Right atrium auricular region (tissue), 2 donors: ENCODE measurements around the gene SMYD1. TPM values are rescaled to one million over a fixed set of nuclear protein-coding genes. Genes with fewer than 3 reads are reported as not detected.

ENCODE experiments used
- DNase-seq: peaks from one replicate; pipeline ENCODE4 v3.0.0-alpha.2; 2019; ENCODE audit warnings: low spot score
- H3K27ac ChIP-seq, 2 donors: fragments of 200-600 bp; sonication (generic); 1 replicate in 1 of 2; 2 replicates in 1 of 2; pipeline ENCODE4 v1.5.1; 2016 to 2019
- H3K27me3 ChIP-seq, 2 donors: fragments of 200-600 bp; sonication (generic); one replicate each; pipeline versions ENCODE4 v1.5.1 to v1.6.0; 2017 to 2019
- H3K36me3 ChIP-seq: fragments of 200-600 bp; sonication (generic); one replicate; pipeline ENCODE4 v1.5.1; 2016
- H3K4me1 ChIP-seq, 2 donors: fragments of 200-600 bp; sonication (generic); one replicate each; pipeline versions ENCODE4 v1.5.1 to v1.6.0; 2017 to 2019
- H3K4me3 ChIP-seq, 2 donors: fragments of 200-600 bp; sonication (generic); 1 replicate in 1 of 2; 2 replicates in 1 of 2; pipeline ENCODE4 v1.5.1; 2017 to 2019; ENCODE audit warnings: mild to moderate bottlenecking in 1 of 2, moderate library complexity in 1 of 2
- H3K9me3 ChIP-seq, 2 donors: fragments of 200-600 bp; sonication (generic); one replicate each; pipeline ENCODE4 v1.5.1; 2019
- total RNA-seq, 2 donors: library from RNA; depleted of rRNA; stranded (reverse); fragments of >200 nt; gene quantifications; one replicate each; pipeline ENCODE4 v1.1.0, GENCODE V29; 2016
- TF ChIP-seq, protein P1 (sequence below), 2 donors: fragments of 200-600 bp; sonication (generic); IDR thresholded peaks; one replicate each; pipeline ENCODE4 v1.5.1; 2019; ENCODE audit warnings: antibody characterized with exemption in 2 of 2

Gene SMYD1
- total RNA-seq, 2 donors from 2014 or later: 74.8 to 179 TPM

DNA sequence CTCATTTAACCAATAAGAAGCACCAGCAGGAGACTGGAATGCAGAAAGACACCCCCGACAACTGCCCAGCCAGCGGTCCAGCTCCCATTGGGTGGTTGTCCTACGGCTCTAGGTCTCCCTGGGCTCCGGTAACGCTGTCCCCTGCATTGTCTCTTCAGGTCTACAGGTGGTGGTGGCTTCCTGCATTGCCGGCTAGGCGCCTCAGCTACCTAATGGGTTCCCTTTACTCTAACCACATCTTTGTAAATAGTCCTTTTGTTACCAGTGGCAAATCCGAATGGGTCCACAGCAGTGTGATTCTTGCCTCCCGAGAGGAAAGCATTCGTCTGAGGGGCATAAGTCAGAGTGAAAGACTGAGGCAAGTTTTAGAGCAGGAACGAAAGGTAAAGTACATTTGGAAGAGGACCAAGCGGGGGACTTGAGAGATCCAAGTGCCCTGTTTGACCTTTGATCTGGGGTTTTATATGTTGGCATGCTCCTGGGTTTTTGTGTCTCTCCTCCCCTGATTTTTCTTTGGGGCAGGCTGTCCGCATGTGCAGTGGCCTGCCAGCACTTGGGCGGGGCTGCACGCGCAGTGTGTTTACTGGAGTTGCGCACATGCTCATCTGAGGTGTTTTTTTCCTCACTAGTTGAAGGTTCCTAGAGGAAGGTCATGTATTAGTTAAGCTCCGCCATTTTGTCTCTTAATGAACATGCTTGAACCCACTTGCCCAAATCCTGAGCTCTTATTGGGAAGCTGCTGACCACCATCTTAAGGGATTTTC, 49.2 kb downstream of the SMYD1 start:
- no peak for DNase-seq
- no peak overlapping the region for H3K27ac ChIP-seq
- no peaks in the 10 kb centered on the region for H3K27me3 ChIP-seq
- peaks cover 4% of the 10 kb centered on the region for H3K36me3 ChIP-seq
- H3K4me3 ChIP-seq: no peak overlapping the region
- TF ChIP-seq, protein P1, sequence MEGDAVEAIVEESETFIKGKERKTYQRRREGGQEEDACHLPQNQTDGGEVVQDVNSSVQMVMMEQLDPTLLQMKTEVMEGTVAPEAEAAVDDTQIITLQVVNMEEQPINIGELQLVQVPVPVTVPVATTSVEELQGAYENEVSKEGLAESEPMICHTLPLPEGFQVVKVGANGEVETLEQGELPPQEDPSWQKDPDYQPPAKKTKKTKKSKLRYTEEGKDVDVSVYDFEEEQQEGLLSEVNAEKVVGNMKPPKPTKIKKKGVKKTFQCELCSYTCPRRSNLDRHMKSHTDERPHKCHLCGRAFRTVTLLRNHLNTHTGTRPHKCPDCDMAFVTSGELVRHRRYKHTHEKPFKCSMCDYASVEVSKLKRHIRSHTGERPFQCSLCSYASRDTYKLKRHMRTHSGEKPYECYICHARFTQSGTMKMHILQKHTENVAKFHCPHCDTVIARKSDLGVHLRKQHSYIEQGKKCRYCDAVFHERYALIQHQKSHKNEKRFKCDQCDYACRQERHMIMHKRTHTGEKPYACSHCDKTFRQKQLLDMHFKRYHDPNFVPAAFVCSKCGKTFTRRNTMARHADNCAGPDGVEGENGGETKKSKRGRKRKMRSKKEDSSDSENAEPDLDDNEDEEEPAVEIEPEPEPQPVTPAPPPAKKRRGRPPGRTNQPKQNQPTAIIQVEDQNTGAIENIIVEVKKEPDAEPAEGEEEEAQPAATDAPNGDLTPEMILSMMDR (IDR thresholded peaks at IDR 0.05): no peak
- H3K4me1 ChIP-seq: peaks cover 0 to 9% of the 10 kb centered on the region in 2 donors
- no peaks in the 10 kb centered on the region for H3K9me3 ChIP-seq

DNA sequence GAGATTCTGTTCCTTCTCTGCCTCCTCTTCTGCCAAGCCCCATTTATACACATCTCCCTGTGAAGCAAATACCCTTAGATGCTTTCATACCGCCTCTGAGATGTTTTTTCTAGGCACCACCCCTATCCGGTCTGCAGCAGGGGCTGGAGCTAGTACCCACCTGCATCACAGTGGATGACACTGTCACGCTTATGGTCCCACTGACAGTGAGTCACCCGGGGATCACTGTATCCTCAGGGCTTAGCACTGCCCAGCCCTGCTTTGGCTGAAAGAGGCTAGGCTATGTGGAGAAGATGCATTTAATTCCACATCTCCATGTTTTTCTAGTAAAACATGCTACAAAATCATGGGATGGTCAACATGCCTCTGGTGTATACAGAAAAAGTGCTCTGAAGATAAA, 50.3 kb downstream of the SMYD1 start:
- no peaks in the 10 kb centered on the region for H3K9me3 ChIP-seq
- no peaks in the 10 kb centered on the region for H3K36me3 ChIP-seq
- TF ChIP-seq, protein P1 (IDR thresholded peaks at IDR 0.05): no peak
- no peak for DNase-seq
- no peak overlapping the region for H3K27ac ChIP-seq
- H3K4me1 ChIP-seq: peaks cover 0 to 9% of the 10 kb centered on the region in 2 donors
- H3K4me3 ChIP-seq: no peak overlapping the region
- no peaks in the 10 kb centered on the region for H3K27me3 ChIP-seq

DNA sequence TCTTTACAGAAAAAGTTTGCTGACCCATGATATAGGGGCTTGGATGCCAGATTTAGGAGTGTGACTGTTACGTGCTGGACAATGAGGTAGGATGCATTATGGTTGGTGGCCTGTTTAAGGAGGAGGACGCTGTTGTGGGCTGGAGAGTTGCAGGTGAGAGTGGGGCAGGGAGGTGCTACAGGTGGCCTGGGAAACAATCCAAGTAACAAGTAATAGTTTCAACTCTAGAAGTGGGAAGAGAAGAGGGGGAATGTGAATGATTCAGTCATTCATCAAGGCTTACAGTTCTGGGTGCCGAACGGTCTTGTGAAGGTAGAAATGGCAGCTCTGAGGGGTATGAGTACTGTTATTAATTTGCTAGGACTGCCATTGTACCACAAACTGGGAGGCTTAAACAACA, 54.1 kb downstream of the SMYD1 start:
- H3K4me3 ChIP-seq: no peak overlapping the region

DNA sequence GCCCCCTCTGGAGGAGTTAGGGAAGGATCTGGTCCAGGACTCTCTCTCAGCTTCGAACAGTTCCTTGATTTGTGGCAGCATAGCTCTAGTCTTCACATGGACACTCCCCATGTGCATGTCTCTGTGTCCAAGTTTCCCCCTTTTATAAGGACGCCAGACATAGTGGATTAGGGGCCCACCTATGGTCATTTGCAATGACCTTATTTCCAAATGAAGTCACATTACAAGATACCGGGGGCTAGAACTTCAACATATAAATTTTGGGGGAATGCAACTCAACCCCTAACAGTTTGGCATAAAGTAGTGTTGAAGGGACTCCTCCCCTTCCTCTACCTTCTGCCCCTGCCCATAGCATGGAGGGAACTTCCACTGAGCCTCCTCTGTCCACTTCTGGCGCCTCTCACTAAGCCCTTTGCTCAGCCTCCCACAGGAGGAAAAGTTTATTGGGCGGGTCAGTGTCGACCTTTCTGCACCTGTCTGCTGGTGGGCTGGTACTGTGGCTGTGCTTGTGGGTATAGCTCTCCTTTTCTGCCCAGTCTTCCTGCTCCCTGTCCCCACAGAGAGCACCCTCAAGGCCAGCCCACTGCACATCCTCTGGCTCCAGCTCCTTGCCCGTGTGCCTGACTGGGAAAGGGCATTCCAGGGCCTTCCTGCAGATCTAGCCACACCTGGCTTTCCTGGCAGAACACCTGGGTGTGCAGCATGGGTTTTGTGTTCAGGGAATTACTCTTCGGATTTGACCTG, 54.7 kb downstream of the SMYD1 start:
- no peaks in the 10 kb centered on the region for H3K9me3 ChIP-seq

More for the DNA sequence above, 54.1 kb downstream of the SMYD1 start:
- no peaks in the 10 kb centered on the region for H3K27me3 ChIP-seq
- no peak for DNase-seq
- H3K27ac ChIP-seq: no peak overlapping the region
- no peaks in the 10 kb centered on the region for H3K4me1 ChIP-seq
- TF ChIP-seq, protein P1 (IDR thresholded peaks at IDR 0.05): no peak
- no peaks in the 10 kb centered on the region for H3K36me3 ChIP-seq
- H3K9me3 ChIP-seq: no peaks in the 10 kb centered on the region

DNA sequence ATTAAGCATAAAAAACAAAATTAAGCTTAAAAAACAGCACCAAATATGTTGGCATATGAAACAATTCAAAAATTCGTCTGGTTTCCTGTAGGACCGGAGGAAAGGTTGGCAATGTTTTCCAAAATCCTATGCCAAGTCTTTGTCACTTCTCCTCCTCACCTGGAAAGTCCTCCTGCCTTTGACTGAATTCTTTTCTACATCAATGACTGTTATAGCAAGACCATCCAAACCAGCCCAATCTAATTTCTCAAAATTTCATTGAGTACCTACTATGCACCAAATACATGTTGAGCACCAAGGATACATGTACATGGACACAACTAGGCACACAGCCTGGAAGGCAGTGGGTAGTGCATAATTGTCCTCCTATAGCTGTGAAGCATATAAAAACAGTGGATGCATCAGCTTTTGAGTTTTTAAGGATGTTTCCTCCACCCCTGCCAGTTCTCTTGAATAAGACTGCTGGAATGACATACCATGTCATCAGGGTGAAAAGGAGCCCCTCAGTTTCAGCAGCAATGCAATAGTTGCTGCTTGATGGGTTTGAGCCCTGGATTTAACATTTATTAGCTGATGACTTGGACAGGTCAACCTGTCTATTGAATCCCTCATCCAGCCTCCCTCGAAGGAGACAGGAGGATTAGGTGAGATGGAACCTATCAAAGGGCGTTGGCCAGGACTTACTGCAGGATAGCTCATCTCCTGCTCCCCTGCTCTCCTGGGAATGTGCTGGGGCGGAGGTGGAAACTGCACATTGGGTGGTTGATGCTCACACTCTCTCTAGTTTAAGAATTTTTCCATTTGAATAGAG, 55.7 kb downstream of the SMYD1 start:
- Histone ChIP-seq H3K4me3 (no peak overlapping the region), H3K36me3 (no peaks in the 10 kb centered on the region), H3K4me1 (no peaks in the 10 kb centered on the region), H3K9me3 (no peaks in the 10 kb centered on the region), H3K27ac (no peak overlapping the region), H3K27me3 (no peaks in the 10 kb centered on the region)
- TF ChIP-seq, protein P1 (IDR thresholded peaks at IDR 0.05): no peak
- no peak for DNase-seq

More for the DNA sequence above, 54.7 kb downstream of the SMYD1 start:
- Histone ChIP-seq H3K27ac (no peak overlapping the region), H3K4me1 (no peaks in the 10 kb centered on the region), H3K27me3 (no peaks in the 10 kb centered on the region), H3K36me3 (no peaks in the 10 kb centered on the region), H3K4me3 (no peak overlapping the region)
- no peak for DNase-seq
- TF ChIP-seq, protein P1 (IDR thresholded peaks at IDR 0.05): no peak
